Body of pancreas (tissue), 4 donors: ENCODE measurements around the gene P2RX4. TPM values are rescaled to one million over a fixed set of nuclear protein-coding genes. Genes with fewer than 3 reads are reported as not detected.

Experiments
- ATAC-seq: fragments of 150-250 bp; one replicate; pipeline ENCODE4 v1.9.1; 2016
- DNase-seq, 4 donors: peaks; one replicate each; pipeline ENCODE4 v3.0.0-alpha.2; 2019
- H3K27ac ChIP-seq, 4 donors: fragments of 200-600 bp; sonication (generic); 1 replicate in 3 of 4; 2 replicates in 1 of 4; pipeline versions ENCODE4 v1.5.1 to v1.6.1; 2016 to 2019; ENCODE audit warnings: mild to moderate bottlenecking in 1 of 4, mixed read lengths in 1 of 4, moderate library complexity in 1 of 4
- H3K27me3 ChIP-seq, 2 donors: fragments of 200-600 bp; sonication (generic); one replicate each; pipeline ENCODE4 v1.6.0; 2016; ENCODE audit warnings: mild to moderate bottlenecking in 1 of 2
- H3K36me3 ChIP-seq, 2 donors: fragments of 200-600 bp; sonication (generic); replicated peaks in 1 of 2; 2 replicates each; pipeline ENCODE4 v1.5.1; 2016; ENCODE audit warnings: low read depth in 2 of 2; ENCODE audit not compliant: insufficient read depth in 1 of 2
- H3K4me1 ChIP-seq: fragments of 200-600 bp; sonication (generic); one replicate; pipeline ENCODE4 v1.6.0; 2016
- H3K4me3 ChIP-seq, 2 donors: fragments of 200-600 bp; sonication (generic); 1 replicate in 1 of 2; 2 replicates in 1 of 2; pipeline ENCODE4 v1.5.1; 2016 to 2019
- H3K9me3 ChIP-seq, 3 donors: fragments of 200-600 bp; sonication (generic); 1 replicate in 2 of 3; 2 replicates in 1 of 3; pipeline ENCODE4 v1.5.1; 2016
- CTCF ChIP-seq, 7 experiments: fragments of 450-650 bp in 4 of 7; fragments of 200-600 bp in 3 of 7; sonication (generic) in 3 of 7; IDR thresholded peaks; one replicate each; pipeline ENCODE4 v1.5.1; 2016 to 2019; ENCODE audit warnings: antibody characterized with exemption in 7 of 7
- POLR2A ChIP-seq, 3 donors: fragments of 450-650 bp; IDR thresholded peaks; one replicate each; pipeline ENCODE4 v1.6.1; 2016; ENCODE audit warnings: antibody characterized with exemption in 3 of 3, mild to moderate bottlenecking in 2 of 3
- WGBS, 2 donors: methylation state at CpG; one replicate each; pipeline ENCODE4 v1.1.5; 2017; 5-methylcytosine and 5-hydroxymethylcytosine counted together
- intact Hi-C: fragments of 100-400 bp; cut with DNase I; formaldehyde crosslinking; loops from one replicate; pipeline ENCODE4 v1.15.1; 2023
- total RNA-seq, 2 donors: library from RNA; depleted of rRNA; stranded (reverse); fragments of >200 nt; gene quantifications; one replicate each; pipeline ENCODE4 v1.1.0, GENCODE V29; 2016

Gene P2RX4
- total RNA-seq, 2 donors from 2014 or later: 50.1 to 58.1 TPM

DNA sequence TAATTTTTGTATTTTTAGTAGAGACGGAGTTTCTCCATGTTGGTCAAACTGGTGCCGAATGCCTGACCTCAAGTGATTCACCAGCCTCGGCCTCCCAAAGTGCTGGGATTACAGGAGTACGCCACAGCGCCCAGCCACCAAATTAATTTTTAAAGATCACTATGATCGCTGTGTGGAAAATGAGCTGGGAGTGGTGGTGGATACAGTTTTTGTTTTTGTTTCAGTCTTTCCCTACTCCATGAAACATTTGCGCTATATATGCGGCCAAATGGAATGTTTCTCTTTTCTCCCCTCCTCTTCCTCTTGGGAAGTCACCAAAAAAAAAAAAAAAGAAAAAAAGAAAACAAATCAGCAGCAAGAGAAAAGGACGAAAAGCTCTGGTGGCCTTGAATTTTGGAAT lies 20.8 kb upstream of the P2RX4 start:
- no peak for DNase-seq
- Histone ChIP-seq H3K27me3 (no peaks in the 10 kb centered on the region), H3K27ac (no peak overlapping the region), H3K9me3 (no peaks in the 10 kb centered on the region), H3K4me3 (no peak overlapping the region), H3K4me1 (no peaks in the 10 kb centered on the region), H3K36me3 (no peaks in the 10 kb centered on the region)
- 90 to 94% methylated on average over 9 of the region's 9 CpGs for WGBS, 2 donors
- intact Hi-C loops: no loop called here
- ATAC-seq: no peak
- TF ChIP-seq POLR2A (IDR thresholded peaks at IDR 0.05): no peak
- TF ChIP-seq CTCF (IDR thresholded peaks at IDR 0.05): no peak

GRCh38 chr12:121189619-121190155 lies 20.2 kb upstream of the P2RX4 start:
- no peak overlapping the region for H3K4me3 ChIP-seq
- whole genome bisulfite sequencing, 2 donors: 84 to 92% methylated on average over 6 to 9 of the region's 9 CpGs
- H3K4me1 ChIP-seq: no peaks in the 10 kb centered on the region
- ATAC-seq (no peak), DNase-seq (no peak)
- no peaks in the 10 kb centered on the region for H3K36me3 ChIP-seq
- TF ChIP-seq CTCF (IDR thresholded peaks at IDR 0.05) (no peak), POLR2A (IDR thresholded peaks at IDR 0.05) (no peak)
- no peaks in the 10 kb centered on the region for H3K27me3 ChIP-seq
- no peak overlapping the region for H3K27ac ChIP-seq
- no peaks in the 10 kb centered on the region for H3K9me3 ChIP-seq
- intact Hi-C loops: no loop called here

GRCh38 chr12:121190523-121191031 lies 19.4 kb upstream of the P2RX4 start:
- H3K27ac ChIP-seq: peak overlapping the region in 2 of 4 donors; percentile 4 to 31
- DNase-seq (peak in 1 of 4 donors; percentile 41), ATAC-seq (peak; percentile 58)
- no peaks in the 10 kb centered on the region for H3K4me1 ChIP-seq
- H3K36me3 ChIP-seq: no peaks in the 10 kb centered on the region
- no peak overlapping the region for H3K4me3 ChIP-seq
- WGBS, 2 donors: 58 to 64% methylated on average over 2 of the region's 2 CpGs
- TF ChIP-seq POLR2A (IDR thresholded peaks at IDR 0.05) (no peak), CTCF (IDR thresholded peaks at IDR 0.05) (no peak)
- H3K9me3 ChIP-seq: no peaks in the 10 kb centered on the region
- H3K27me3 ChIP-seq: no peaks in the 10 kb centered on the region
- intact Hi-C loops: no loop called here

DNA sequence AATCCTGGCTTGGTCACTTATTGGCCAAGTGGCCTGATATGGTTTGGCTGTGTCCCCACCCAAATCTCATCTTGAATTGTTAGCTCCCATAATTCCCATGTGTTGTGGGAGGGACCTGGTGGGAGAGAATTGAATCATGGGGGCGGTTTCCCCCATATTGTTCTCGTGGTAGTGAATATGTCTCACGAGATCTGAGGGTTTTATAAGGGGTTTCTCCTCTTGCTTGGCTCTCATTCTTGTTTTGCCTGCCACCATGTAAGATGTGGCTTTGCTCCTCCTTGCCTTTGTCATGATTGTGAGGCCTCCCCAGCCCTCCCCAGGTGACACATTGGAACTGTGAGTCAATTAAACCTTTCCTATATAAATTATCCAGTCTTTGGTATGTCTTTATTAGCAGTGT lies 18.8 kb upstream of the P2RX4 start:
- Histone ChIP-seq H3K9me3 (no peaks in the 10 kb centered on the region), H3K27ac (peak overlapping the region in 2 of 4 donors; percentile 4 to 31), H3K27me3 (no peaks in the 10 kb centered on the region), H3K36me3 (no peaks in the 10 kb centered on the region), H3K4me3 (no peak overlapping the region), H3K4me1 (no peaks in the 10 kb centered on the region)
- no peak for ATAC-seq
- no peak for TF ChIP-seq CTCF (IDR thresholded peaks at IDR 0.05)
- no peak for TF ChIP-seq POLR2A (IDR thresholded peaks at IDR 0.05)
- intact Hi-C loops: no loop called here
- DNase-seq: no peak
- 85 to 89% methylated on average over 3 of the region's 3 CpGs for WGBS, 2 donors

GRCh38 chr12:121196902-121197301 lies 13.0 kb upstream of the P2RX4 start:
- intact Hi-C loops: no loop called here
- 61 to 77% methylated on average over 6 of the region's 6 CpGs for WGBS, 2 donors
- Histone ChIP-seq H3K36me3 (no peaks in the 10 kb centered on the region), H3K9me3 (no peaks in the 10 kb centered on the region), H3K4me1 (no peaks in the 10 kb centered on the region), H3K27me3 (no peaks in the 10 kb centered on the region), H3K4me3 (no peak overlapping the region), H3K27ac (peak overlapping the region in 1 of 4 donors; percentile 6)
- no peak for ATAC-seq
- peak in 1 of 4 donors; percentile 45 for DNase-seq
- TF ChIP-seq POLR2A (IDR thresholded peaks at IDR 0.05) (no peak), CTCF (IDR thresholded peaks at IDR 0.05) (no peak)
